Calu3 (cell line): ENCODE results near the gene EFCAB8. TPM values are rescaled to one million over a fixed set of nuclear protein-coding genes. Genes with fewer than 3 reads are reported as not detected.

Source experiments
- BruUV-seq: library from RNA; stranded (reverse); fragments of 400-500 nt; replicated peaks from 2 replicates; lab custom pipeline; 2021; lab: Mats Ljungman, UMichigan
- CTCF ChIA-PET: fragments of 300-600 bp; sonication (Branson Sonifier 250); formaldehyde crosslinking; loops from one replicate; lab custom pipeline; 2022; ENCODE audit warnings: antibody characterized with exemption; lab: Charles Lee
- DNase-seq: peaks from one replicate; pipeline ENCODE4 v3.0.0; 2022
- H3K27ac Mint-ChIP-seq: one replicate; pipeline ENCODE4 v1.8.0; 2022; ENCODE audit warnings: mixed read lengths; ENCODE audit not compliant: unreplicated experiment
- H3K27me3 Mint-ChIP-seq: one replicate; pipeline ENCODE4 v1.8.0; 2022; ENCODE audit warnings: mixed read lengths; ENCODE audit not compliant: unreplicated experiment
- H3K36me3 Mint-ChIP-seq: one replicate; pipeline ENCODE4 v1.8.0; 2022; ENCODE audit warnings: mild to moderate bottlenecking, moderate library complexity, mixed read lengths; ENCODE audit not compliant: insufficient read depth, unreplicated experiment
- H3K4me1 Mint-ChIP-seq: one replicate; pipeline ENCODE4 v1.8.0; 2022; ENCODE audit warnings: mild to moderate bottlenecking, low read depth, mixed read lengths; ENCODE audit not compliant: unreplicated experiment
- H3K4me3 Mint-ChIP-seq: one replicate; pipeline ENCODE4 v1.8.0; 2022; ENCODE audit warnings: mild to moderate bottlenecking, low read depth, moderate library complexity, mixed read lengths; ENCODE audit not compliant: unreplicated experiment
- H3K9me3 Mint-ChIP-seq: one replicate; pipeline ENCODE4 v1.8.0; 2022; ENCODE audit warnings: low read depth, mixed read lengths; ENCODE audit not compliant: unreplicated experiment
- intact Hi-C: fragments of 100-400 bp; cut with micrococcal nuclease; formaldehyde crosslinking; loops from one replicate; pipeline ENCODE4 v1.10.0; 2022; ENCODE audit not compliant: unreplicated experiment
- total RNA-seq: library from RNA; stranded (reverse); gene quantifications from 2 replicates; pipeline ENCODE4 v1.2.3, GENCODE V29; 2022
- TF ChIP-seq, protein P1 (sequence below): fragments of 200-600 bp; IDR thresholded peaks from one replicate; pipeline ENCODE4 v1.8.0; 2022; ENCODE audit warnings: antibody characterized with exemption; ENCODE audit not compliant: unreplicated experiment

Gene EFCAB8
- total RNA-seq, 1 experiment from 2014 or later, result 1.1 TPM

DNA sequence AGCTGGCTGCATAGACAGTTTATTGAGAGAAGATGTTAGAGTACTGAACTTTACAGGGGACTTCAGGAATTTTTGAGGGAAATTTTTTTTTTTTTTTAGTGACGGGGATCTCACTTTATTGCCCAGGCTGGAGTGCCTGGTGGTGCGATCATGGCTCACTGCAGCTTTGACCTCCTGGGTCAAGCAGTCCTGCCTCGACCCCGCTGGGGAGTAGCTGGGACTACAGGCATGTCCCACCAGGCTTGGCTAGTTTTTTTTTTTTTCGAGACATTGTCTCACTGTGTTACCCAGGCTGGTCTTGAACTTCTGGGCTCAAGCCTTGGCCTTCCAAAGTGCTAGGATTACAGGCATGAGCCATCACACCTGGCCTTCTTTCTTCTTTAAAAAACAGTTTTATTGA lies 10.8 kb upstream of the EFCAB8 start:
- peaks cover 77% of the 10 kb centered on the region for H3K36me3 Mint-ChIP-seq
- CTCF ChIA-PET, result interaction anchor here (0.9 kb wide), 1 partner anchor 58 kb away, joined by 3 read pairs; no protein-coding TSS in a partner anchor
- intact Hi-C loops, result no loop called here

GRCh38 chr20:32848846-32849245 lies 9.9 kb upstream of the EFCAB8 start:
- H3K9me3 Mint-ChIP-seq, result no peaks in the 10 kb centered on the region
- CTCF ChIA-PET, result interaction anchor here (1.5 kb wide), 1 partner anchor 18 kb away, joined by 4 read pairs; no protein-coding TSS in a partner anchor
- H3K36me3 Mint-ChIP-seq, result peaks cover 84% of the 10 kb centered on the region
- H3K4me3 Mint-ChIP-seq, result no peak overlapping the region
- no peak for DNase-seq
- no peaks in the 10 kb centered on the region for H3K4me1 Mint-ChIP-seq
- no TSS peak for BruUV-seq
- H3K27me3 Mint-ChIP-seq, result no peaks in the 10 kb centered on the region
- no peak overlapping the region for H3K27ac Mint-ChIP-seq
- TF ChIP-seq, protein P1, sequence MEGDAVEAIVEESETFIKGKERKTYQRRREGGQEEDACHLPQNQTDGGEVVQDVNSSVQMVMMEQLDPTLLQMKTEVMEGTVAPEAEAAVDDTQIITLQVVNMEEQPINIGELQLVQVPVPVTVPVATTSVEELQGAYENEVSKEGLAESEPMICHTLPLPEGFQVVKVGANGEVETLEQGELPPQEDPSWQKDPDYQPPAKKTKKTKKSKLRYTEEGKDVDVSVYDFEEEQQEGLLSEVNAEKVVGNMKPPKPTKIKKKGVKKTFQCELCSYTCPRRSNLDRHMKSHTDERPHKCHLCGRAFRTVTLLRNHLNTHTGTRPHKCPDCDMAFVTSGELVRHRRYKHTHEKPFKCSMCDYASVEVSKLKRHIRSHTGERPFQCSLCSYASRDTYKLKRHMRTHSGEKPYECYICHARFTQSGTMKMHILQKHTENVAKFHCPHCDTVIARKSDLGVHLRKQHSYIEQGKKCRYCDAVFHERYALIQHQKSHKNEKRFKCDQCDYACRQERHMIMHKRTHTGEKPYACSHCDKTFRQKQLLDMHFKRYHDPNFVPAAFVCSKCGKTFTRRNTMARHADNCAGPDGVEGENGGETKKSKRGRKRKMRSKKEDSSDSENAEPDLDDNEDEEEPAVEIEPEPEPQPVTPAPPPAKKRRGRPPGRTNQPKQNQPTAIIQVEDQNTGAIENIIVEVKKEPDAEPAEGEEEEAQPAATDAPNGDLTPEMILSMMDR, result no peak
- intact Hi-C loops, result no loop called here

More for the DNA sequence above, 10.8 kb upstream of the EFCAB8 start:
- no peaks in the 10 kb centered on the region for H3K4me1 Mint-ChIP-seq
- H3K9me3 Mint-ChIP-seq, result no peaks in the 10 kb centered on the region
- no TSS peak for BruUV-seq
- H3K27ac Mint-ChIP-seq, result no peak overlapping the region
- DNase-seq, result no peak
- H3K27me3 Mint-ChIP-seq, result no peaks in the 10 kb centered on the region
- no peak overlapping the region for H3K4me3 Mint-ChIP-seq
- TF ChIP-seq, protein P1, result no peak

DNA sequence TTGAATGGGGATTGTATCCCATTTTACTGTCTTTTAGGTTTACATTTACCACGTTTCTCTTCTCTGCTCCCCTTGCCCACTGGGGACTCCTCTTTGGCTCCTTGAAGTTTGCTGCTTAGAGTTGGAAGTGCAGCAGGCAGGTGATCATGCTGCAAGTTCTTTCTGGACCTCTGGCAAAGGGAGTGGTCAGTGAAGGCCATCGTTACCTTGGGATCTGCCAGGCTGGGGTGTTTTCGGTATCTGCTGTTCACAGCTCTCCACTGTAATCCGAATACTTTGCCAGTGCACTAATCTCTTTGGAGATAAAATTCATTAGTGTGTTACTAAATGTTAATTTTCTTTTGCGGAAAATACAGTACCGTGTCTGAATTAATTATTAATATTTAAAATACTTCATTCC lies 9.1 kb upstream of the EFCAB8 start:
- TSS peak; percentile 38 for BruUV-seq
- Mint-ChIP-seq H3K27me3 (no peaks in the 10 kb centered on the region), H3K27ac (no peak overlapping the region), H3K4me3 (no peak overlapping the region), H3K9me3 (no peaks in the 10 kb centered on the region), H3K4me1 (no peaks in the 10 kb centered on the region), H3K36me3 (peaks cover 81% of the 10 kb centered on the region)
- DNase-seq, result no peak
- intact Hi-C loops, result no loop called here
- CTCF ChIA-PET, result interaction anchor here (1.5 kb wide), 1 partner anchor 19 kb away, joined by 4 read pairs; no protein-coding TSS in a partner anchor
- TF ChIP-seq, protein P1, result no peak

GRCh38 chr20:32855387-32855786 lies 3.3 kb upstream of the EFCAB8 start:
- Mint-ChIP-seq H3K9me3 (no peaks in the 10 kb centered on the region), H3K27ac (no peak overlapping the region), H3K36me3 (peaks cover 65% of the 10 kb centered on the region), H3K4me1 (no peaks in the 10 kb centered on the region), H3K27me3 (no peaks in the 10 kb centered on the region), H3K4me3 (no peak overlapping the region)
- TF ChIP-seq, protein P1, result no peak
- DNase-seq, result no peak
- CTCF ChIA-PET, result no interaction called here
- no TSS peak for BruUV-seq
- intact Hi-C loops, result no loop called here
